ENCODE data around the gene PDYN.

PDYN gene

GRCh38 chr20:1932971-1933370 lies 60.9 kb downstream of the PDYN start:
- no peak for TF ChIP-seq CTCF (IDR thresholded peaks at IDR 0.05; ENCODE audit: low read depth, low read length)
- H3K4me3 ChIP-seq (replicated peaks in 1 of 2; ENCODE audit: low read depth in 2 of 2, low read length in 2 of 2), result no peak overlapping the region
- no peak for DNase-seq (ENCODE audit: low read depth in 2 of 2)

GRCh38 chr20:1931830-1932229 lies 62.0 kb downstream of the PDYN start:
- TF ChIP-seq CTCF (IDR thresholded peaks at IDR 0.05; ENCODE audit: low read depth, low read length), result no peak
- H3K4me3 ChIP-seq (replicated peaks in 1 of 2; ENCODE audit: low read depth in 2 of 2, low read length in 2 of 2), result no peak overlapping the region
- DNase-seq (ENCODE audit: low read depth in 2 of 2), result no peak

GRCh38 chr20:1930165-1930564 lies 63.7 kb downstream of the PDYN start:
- TF ChIP-seq CTCF (IDR thresholded peaks at IDR 0.05; ENCODE audit: low read depth, low read length), result no peak
- no peak for DNase-seq (ENCODE audit: low read depth in 2 of 2)
- H3K4me3 ChIP-seq (replicated peaks in 1 of 2; ENCODE audit: low read depth in 2 of 2, low read length in 2 of 2), result no peak overlapping the region

GRCh38 chr20:1929460-1929859 lies 64.4 kb downstream of the PDYN start:
- TF ChIP-seq CTCF (IDR thresholded peaks at IDR 0.05; ENCODE audit: low read depth, low read length), result no peak
- no peak overlapping the region for H3K4me3 ChIP-seq (replicated peaks in 1 of 2; ENCODE audit: low read depth in 2 of 2, low read length in 2 of 2)
- DNase-seq (ENCODE audit: low read depth in 2 of 2), result no peak

GRCh38 chr20:1928782-1929181 lies 65.1 kb downstream of the PDYN start:
- DNase-seq (ENCODE audit: low read depth in 2 of 2), result no peak
- no peak for TF ChIP-seq CTCF (IDR thresholded peaks at IDR 0.05; ENCODE audit: low read depth, low read length)
- H3K4me3 ChIP-seq (replicated peaks in 1 of 2; ENCODE audit: low read depth in 2 of 2, low read length in 2 of 2), result no peak overlapping the region
